Measurements from ENCODE around the gene SNCG. TPM values are rescaled to one million over a fixed set of nuclear protein-coding genes. Genes with fewer than 3 reads are reported as not detected.
"Not testable (repeated sequence)": the region's sequence is repeated elsewhere in the genome, so short reads cannot be mapped to it uniquely, and the experiment has no call there.

SNCG gene
- total RNA-seq, 1 experiment from 2014 or later, result 7.3 TPM

- ChIA-PET POLR2A (no interaction called here), CTCF (interaction anchor here (0.7 kb wide), 1 partner anchor 30 kb away, joined by 3 read pairs; no protein-coding TSS in a partner anchor)
- intact Hi-C loops (cut with micrococcal nuclease), result no loop called here
- H3K4me1 Mint-ChIP-seq (ENCODE audit: insufficient read depth, unreplicated experiment), result no peaks in the 10 kb centered on the region
- peak; percentile 36 for DNase-seq (ENCODE audit: unreplicated experiment)
- TF ChIP-seq CTCF (IDR thresholded peaks at IDR 0.05; ENCODE audit: unreplicated experiment), result no peak
- no peaks in the 10 kb centered on the region for H3K36me3 Mint-ChIP-seq (ENCODE audit: insufficient read depth, unreplicated experiment)
- BruUV-seq (replicated peaks), result no TSS peak
- no peaks in the 10 kb centered on the region for H3K27me3 Mint-ChIP-seq (ENCODE audit: insufficient read depth, unreplicated experiment)
- H3K9me3 Mint-ChIP-seq (ENCODE audit: unreplicated experiment), result no peaks in the 10 kb centered on the region
- H3K27ac Mint-ChIP-seq (ENCODE audit: low read depth, unreplicated experiment), result no peak overlapping the region
- H3K4me3 Mint-ChIP-seq (ENCODE audit: unreplicated experiment), result no peak overlapping the region
Observed at GRCh38 chr10:87000491-87000890, 42.1 kb downstream of the SNCG start.

GRCh38 chr10:87007124-87007523, 48.7 kb downstream of the SNCG start:
- POLR2A ChIA-PET; H3K4me1 Mint-ChIP-seq (ENCODE audit: insufficient read depth, unreplicated experiment); DNase-seq (ENCODE audit: unreplicated experiment); H3K36me3 Mint-ChIP-seq (ENCODE audit: insufficient read depth, unreplicated experiment); CTCF ChIA-PET; H3K9me3 Mint-ChIP-seq (ENCODE audit: unreplicated experiment); H3K27ac Mint-ChIP-seq (ENCODE audit: low read depth, unreplicated experiment); H3K4me3 Mint-ChIP-seq (ENCODE audit: unreplicated experiment); H3K27me3 Mint-ChIP-seq (ENCODE audit: insufficient read depth, unreplicated experiment); BruUV-seq (replicated peaks); intact Hi-C loops (cut with micrococcal nuclease): not testable (repeated sequence)

GRCh38 chr10:87007674-87008073, 49.3 kb downstream of the SNCG start:
- BruUV-seq (replicated peaks); intact Hi-C loops (cut with micrococcal nuclease); H3K36me3 Mint-ChIP-seq (ENCODE audit: insufficient read depth, unreplicated experiment); H3K4me3 Mint-ChIP-seq (ENCODE audit: unreplicated experiment); CTCF ChIA-PET; H3K4me1 Mint-ChIP-seq (ENCODE audit: insufficient read depth, unreplicated experiment); H3K27ac Mint-ChIP-seq (ENCODE audit: low read depth, unreplicated experiment); POLR2A ChIA-PET; H3K27me3 Mint-ChIP-seq (ENCODE audit: insufficient read depth, unreplicated experiment); H3K9me3 Mint-ChIP-seq (ENCODE audit: unreplicated experiment); DNase-seq (ENCODE audit: unreplicated experiment): not testable (repeated sequence)

- intact Hi-C loops (cut with micrococcal nuclease); H3K4me3 Mint-ChIP-seq (ENCODE audit: unreplicated experiment); BruUV-seq (replicated peaks); H3K4me1 Mint-ChIP-seq (ENCODE audit: insufficient read depth, unreplicated experiment); H3K36me3 Mint-ChIP-seq (ENCODE audit: insufficient read depth, unreplicated experiment); H3K9me3 Mint-ChIP-seq (ENCODE audit: unreplicated experiment); POLR2A ChIA-PET; DNase-seq (ENCODE audit: unreplicated experiment); H3K27ac Mint-ChIP-seq (ENCODE audit: low read depth, unreplicated experiment); CTCF ChIA-PET; H3K27me3 Mint-ChIP-seq (ENCODE audit: insufficient read depth, unreplicated experiment): not testable (repeated sequence)
Observed at GRCh38 chr10:87008303-87008702, 49.9 kb downstream of the SNCG start.

GRCh38 chr10:87009134-87009696, 50.8 kb downstream of the SNCG start:
- H3K9me3 Mint-ChIP-seq (ENCODE audit: unreplicated experiment); H3K4me3 Mint-ChIP-seq (ENCODE audit: unreplicated experiment); DNase-seq (ENCODE audit: unreplicated experiment); POLR2A ChIA-PET; H3K36me3 Mint-ChIP-seq (ENCODE audit: insufficient read depth, unreplicated experiment); CTCF ChIA-PET; H3K4me1 Mint-ChIP-seq (ENCODE audit: insufficient read depth, unreplicated experiment); H3K27ac Mint-ChIP-seq (ENCODE audit: low read depth, unreplicated experiment); H3K27me3 Mint-ChIP-seq (ENCODE audit: insufficient read depth, unreplicated experiment); intact Hi-C loops (cut with micrococcal nuclease); BruUV-seq (replicated peaks): not testable (repeated sequence)

Other genes starting within 250 kb of the SNCG start
- 27.3 and 34.3 TPM in 2 replicates for gene BMPR1A, start 202.0 kb upstream of the SNCG start, total RNA-seq (2022)
- gene MMRN2, start 984 bp upstream of the SNCG start, total RNA-seq (2022), result 1.4 and 1.5 TPM in 2 replicates
- 60.3 and 89.0 TPM in 2 replicates for gene ADIRF, start 9.9 kb downstream of the SNCG start, total RNA-seq (2022)
- gene FAM25A, start 61.7 kb downstream of the SNCG start, total RNA-seq (2022), result not detected in 2 replicates
- gene GLUD1, start 136.2 kb downstream of the SNCG start, total RNA-seq (2022), result 171 and 275 TPM in 2 replicates
- 28.1 and 31.8 TPM in 2 replicates for gene SHLD2, start 136.6 kb downstream of the SNCG start, total RNA-seq (2022)

Data from MCF 10A (cell line).